T-helper 2 cell (primary cell): ENCODE measurements around the gene CLEC2B.

Source experiments
- DNase-seq, 5 experiments: peaks; one replicate each; pipeline versions ENCODE4 v3.0.0 to v3.0.0-alpha.2; 2012 to 2022

CLEC2B gene

DNA sequence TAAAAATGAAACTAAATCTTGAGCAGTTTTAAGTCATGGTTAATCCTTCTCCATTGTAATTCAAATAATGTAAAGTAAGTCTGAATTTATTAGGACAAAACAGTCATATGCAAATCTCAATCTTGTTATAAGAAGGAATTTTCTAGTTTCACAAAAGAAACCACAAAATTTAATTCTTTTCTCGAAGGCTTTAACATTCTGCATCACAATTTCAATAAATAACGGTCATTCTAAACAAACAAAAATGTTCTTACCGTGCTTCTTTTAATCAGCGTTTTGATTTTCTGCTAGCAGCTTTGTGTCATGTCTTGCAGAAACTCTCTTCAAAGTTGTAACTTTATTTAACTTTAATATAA lies 225 bp downstream of the CLEC2B start:
- DNase-seq: peak in 1 of 5 experiments; percentile 9

DNA sequence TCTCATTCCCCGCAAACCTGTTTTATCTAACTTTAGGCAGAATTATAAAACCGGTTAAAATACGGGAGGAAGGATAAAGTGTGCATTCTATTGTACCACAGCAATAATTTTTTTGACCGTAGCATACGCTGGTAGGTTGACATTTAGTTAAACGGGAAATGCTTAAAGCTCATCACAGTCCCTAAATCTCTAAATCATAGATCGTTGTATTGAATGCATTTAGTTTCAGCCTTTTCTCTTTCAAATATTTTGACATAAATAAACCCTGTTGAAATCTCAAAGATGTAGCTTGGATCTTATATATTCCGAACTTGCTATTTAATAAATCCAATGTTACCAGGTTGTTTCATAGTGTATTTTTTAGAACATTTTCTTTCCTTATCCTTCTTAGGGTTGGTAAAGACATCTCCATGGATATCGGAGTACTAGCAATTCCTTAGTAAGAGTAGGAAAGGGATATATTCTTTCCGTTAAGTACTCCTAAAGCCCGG lies 798 bp downstream of the CLEC2B start:
- peak in 1 of 5 experiments; percentile 55 for DNase-seq

- peak in 1 of 5 experiments; percentile 31 for DNase-seq
These were observed 1.6 kb downstream of the CLEC2B start for GRCh38 chr12:9867531-9867930.

GRCh38 chr12:9866860-9867269 lies 2.3 kb downstream of the CLEC2B start:
- peak in 1 of 5 experiments; percentile 13 for DNase-seq

DNA sequence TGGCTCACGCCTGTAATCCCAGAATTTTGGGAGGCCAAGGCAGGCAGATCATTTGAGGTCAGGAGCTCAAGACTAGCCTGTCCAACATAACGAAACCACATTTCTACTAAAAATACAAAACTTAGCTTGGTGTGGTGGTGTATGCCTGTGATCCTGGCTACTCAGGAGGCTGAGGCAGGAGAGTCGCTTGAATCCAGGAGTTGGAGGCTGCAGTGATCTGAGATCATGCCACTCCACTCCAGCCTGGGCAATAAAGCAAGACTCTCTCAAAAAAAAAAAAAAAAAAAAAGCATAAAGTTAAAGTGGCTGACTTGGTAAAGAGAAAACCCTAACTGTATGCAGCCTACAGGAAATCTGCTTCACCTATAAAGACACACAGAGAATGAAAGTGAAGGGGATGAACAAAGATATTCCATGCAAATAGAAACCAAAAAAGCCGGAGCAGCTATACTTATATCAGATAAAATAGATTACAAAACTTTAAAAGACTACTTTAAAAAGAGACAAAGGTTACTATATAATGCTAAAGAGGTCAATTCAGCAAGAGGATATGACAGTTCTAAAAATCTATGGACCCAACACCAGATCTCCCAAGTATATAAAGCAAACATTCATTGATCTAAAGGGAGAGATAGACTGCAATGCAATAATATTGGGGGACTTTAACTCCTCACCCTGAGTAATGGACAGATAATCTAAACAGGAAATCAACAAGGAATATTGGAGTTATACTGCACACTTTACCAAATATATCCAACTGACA lies 4.1 kb downstream of the CLEC2B start:
- peak in 2 of 5 experiments; percentile 11 to 38 for DNase-seq

- DNase-seq: no peak
These were observed 11.0 kb downstream of the CLEC2B start for GRCh38 chr12:9858135-9858534.

DNA sequence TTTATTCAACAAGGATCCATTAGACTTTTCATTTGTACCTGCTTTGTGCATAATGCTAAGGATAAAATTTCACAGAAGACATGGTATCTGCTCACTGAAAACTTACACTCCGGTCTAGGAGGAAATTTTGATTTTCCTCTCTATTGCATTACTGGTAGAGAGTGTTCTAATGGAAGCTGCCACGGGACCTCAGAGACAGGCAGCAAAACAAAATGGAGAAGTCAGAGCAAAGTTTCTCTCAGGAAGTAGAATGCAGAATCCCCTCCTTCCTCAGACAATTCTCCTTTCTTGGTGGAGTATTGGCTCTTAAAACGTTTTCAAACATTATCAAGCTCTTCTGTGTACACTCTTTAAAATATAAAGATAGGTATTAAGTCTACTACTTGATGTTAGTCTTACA lies 12.3 kb downstream of the CLEC2B start:
- no peak for DNase-seq

GRCh38 chr12:9856151-9856550 lies 13.0 kb downstream of the CLEC2B start:
- no peak for DNase-seq

DNA sequence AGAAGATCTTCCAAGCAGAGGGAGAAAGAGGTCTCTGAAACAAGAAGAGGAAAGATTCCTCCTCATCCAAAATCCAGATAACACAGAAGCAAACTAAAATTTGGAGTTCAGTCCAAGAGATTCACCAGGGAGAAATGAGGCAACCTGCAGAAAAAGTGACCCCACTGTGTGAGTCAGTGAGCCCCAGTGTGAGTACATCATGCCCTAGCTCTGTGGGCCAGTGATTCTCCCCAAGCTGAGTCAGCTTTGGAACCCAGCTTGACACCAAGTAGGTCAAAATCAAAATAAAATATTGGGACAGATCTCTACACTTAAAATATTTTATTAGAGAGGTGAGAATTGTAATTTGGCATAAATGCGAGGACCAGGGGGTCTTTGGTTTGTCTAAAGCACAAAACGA lies 17.2 kb downstream of the CLEC2B start:
- no peak for DNase-seq

GRCh38 chr12:9851050-9851449 lies 18.1 kb downstream of the CLEC2B start:
- no peak for DNase-seq

DNA sequence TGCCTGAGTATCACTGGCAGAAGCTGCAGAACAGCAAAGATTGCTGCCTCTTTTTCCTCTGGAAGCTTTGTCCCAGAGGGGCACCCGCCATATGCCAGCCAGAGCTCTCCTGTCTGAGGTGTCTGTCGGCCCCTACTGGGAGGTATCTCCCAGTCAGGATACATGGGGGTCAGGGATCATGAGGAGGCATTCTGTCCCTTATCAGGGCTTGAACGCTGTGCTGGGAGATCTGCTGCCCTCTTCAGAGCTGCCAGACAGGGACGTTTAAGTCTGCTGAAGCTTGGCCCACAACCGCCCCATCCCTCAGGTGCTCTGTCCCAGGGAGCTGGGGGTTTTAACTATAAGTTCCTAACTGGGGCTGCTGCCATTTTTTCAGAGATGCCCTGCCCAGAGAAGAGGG lies 20.3 kb downstream of the CLEC2B start:
- no peak for DNase-seq

DNA sequence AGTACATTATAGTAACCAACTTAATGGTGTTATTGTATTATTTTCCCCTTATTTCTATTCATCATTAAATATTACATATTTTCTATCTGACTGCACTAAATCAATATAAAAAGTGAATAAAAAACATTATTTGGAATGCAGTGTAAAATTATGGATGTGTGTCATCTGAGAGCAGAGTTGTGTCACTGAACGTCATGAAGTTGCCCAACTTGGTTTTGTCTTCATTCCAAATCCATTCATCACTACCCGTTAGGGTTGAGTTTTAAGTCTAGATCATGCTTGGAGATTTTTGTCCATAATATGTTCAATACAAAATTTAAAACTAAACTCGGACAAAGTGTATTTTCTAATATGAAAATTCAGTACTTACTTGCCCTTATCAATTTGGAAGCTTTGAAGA lies 25.7 kb downstream of the CLEC2B start:
- no peak for DNase-seq

GRCh38 chr12:9831720-9832119 lies 37.4 kb downstream of the CLEC2B start:
- no peak for DNase-seq

DNA sequence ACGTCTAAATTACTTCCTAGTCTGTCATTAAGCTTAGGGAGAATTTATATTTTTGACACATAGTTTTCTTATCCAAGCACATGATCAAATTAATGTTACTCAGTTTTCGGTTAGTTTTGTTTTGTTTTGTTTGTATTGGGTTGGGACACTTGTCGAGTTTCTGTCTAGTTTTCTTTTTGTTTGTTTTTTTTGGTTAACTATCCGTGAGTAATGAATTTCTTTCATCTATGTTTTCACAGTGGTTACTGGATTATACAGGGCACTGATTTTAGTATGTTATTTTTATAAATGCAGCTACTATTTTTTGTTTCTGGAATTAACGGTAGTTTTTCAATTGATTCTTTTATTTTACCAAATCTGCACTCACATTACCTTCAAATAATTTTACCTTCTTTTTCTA lies 39.2 kb downstream of the CLEC2B start:
- DNase-seq: no peak

DNA sequence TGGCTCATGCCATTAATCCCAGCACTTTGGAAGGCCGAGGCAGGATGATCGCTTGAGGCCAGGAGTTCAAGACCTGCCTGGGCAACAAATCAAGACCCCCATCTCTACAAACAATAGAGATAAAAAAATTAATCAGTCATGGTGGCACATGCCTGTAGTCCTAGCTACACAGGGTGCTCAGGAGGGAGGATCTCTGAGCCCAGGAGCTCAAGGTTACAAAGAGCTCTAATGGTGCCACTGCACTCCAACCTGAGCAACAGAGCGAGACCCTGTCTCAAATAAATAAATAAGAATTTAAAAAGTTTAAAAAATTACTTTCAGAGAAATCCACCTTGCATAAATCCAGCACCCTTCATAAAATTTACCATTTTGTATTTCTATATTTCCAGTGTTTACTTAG lies 39.7 kb downstream of the CLEC2B start:
- no peak for DNase-seq

DNA sequence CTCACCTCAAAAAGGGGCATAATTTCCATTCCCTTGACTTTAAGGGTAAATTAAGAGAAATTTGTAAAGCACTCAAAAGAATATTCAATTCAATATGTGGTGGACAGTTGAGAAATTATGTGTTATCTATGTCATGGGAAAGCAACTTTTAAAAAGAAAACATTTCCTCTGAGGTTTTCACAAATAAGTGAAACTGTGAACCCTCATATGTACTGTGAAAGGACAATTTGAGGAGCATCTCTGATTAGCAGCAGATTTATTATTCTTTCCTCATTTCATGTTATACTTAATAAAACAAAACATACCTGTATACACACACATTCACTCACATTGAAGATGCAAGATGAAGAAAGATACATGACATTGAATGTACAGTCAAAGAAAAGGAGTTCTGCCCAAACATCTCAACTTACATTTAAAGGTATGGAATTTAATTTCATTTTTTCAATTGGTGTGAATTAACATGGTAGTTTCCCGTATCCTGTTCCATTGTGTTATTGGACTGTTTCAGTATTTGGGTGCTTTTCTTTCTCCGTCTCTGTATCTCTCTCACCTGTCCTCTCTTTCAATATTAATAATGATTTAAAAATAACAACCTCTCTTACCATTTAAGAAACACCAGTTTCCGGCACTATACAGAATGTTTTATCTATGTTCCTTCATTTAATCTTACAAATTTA lies 41.8 kb downstream of the CLEC2B start, which contains the start of gene KLRF1:
KLRF1 (plus strand) TSS at position 273 of the 680 bp plus-strand sequence; CDS start at position 337, 64 bp downstream.
- no peak for DNase-seq

DNA sequence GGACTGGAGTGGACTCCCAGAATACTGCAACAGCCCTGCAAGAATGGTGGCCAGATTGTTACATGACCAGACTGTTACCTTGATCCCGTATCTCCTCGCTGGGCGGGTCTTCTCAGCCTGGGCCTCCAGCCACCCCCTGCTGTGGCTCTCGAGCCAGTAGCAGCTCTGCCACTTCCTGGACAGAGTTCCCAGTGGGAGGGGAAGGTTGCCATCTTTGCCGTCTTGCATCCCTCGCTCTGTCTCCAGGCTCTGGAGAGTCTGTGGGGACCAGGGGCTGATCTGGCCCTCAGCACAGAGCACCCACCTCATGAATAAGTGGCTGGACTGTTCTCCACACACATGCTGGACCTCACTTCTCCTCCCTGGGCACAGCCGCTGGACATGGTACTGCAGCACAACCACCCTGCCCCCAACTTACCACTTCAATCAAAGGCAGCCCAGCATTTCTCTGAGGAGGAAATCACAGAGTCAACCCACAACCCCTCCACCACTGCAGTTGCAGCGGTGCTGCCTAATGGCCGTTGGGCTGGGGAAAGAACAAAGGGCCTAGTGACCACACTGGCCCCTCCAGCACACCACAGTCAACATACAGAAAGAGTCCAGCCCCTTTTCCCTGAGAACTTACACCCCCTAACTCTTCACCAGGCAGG lies 48.7 kb downstream of the CLEC2B start:
- DNase-seq: no peak

GRCh38 chr12:9813821-9814798 lies 55.0 kb downstream of the CLEC2B start:
- peak; percentile 77 to 93 (median 84) for DNase-seq

DNA sequence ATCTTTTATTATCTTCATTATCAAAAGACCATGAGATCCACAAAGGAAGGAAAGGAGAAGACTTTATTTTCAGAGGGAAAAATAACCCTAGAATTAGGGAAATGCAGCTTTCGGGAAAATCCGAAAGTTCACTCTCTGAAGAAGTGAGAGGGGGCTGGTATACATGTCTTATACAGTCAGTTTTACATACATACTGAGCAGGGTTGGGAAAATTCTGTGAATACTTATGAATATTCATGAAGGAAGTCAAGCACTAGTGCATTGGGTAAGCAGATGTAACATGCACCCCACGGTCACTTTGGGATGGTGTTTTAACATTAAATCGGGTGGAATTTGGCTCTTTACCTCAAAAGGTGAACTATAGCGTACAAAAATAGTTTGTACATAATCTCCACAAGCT lies 57.5 kb downstream of the CLEC2B start:
- DNase-seq: no peak

- DNase-seq: peak in 1 of 5 experiments; percentile 56
These were observed 58.5 kb downstream of the CLEC2B start for GRCh38 chr12:9810671-9811070.

GRCh38 chr12:9809866-9810265 lies 59.3 kb downstream of the CLEC2B start:
- DNase-seq: no peak

GRCh38 chr12:9809338-9809737 lies 59.8 kb downstream of the CLEC2B start:
- DNase-seq: no peak
